Ectodermal cell (in vitro differentiated cells): ENCODE results near the gene PPP1R16B.
"Not testable (repeated sequence)": the region's sequence is repeated elsewhere in the genome, so short reads cannot be mapped to it uniquely, and the experiment has no call there.

ENCODE experiments used
- H3K27ac ChIP-seq: 2 replicates; pipeline ENCODE4 v1.7.0; 2013; ENCODE audit warnings: mild to moderate bottlenecking, low read depth, low read length; ENCODE audit not compliant: insufficient read depth, poor library complexity, severe bottlenecking
- H3K27me3 ChIP-seq: 2 replicates; pipeline ENCODE4 v1.7.0; 2013; ENCODE audit warnings: mild to moderate bottlenecking, low read length; ENCODE audit not compliant: insufficient read depth, control insufficient read depth, poor library complexity, severe bottlenecking
- H3K36me3 ChIP-seq: one replicate; pipeline ENCODE4 v1.7.0; 2013; ENCODE audit warnings: low read length; ENCODE audit not compliant: control insufficient read depth, insufficient read depth
- H3K4me1 ChIP-seq: one replicate; pipeline ENCODE4 v1.7.0; 2013; ENCODE audit warnings: low read length; ENCODE audit not compliant: control insufficient read depth, insufficient read depth
- H3K4me3 ChIP-seq: 2 replicates; pipeline ENCODE4 v1.7.0; 2013; ENCODE audit warnings: low read depth, low read length, control low read depth; ENCODE audit not compliant: insufficient read depth
- H3K9me3 ChIP-seq: 2 replicates; pipeline ENCODE4 v1.7.0; 2013; ENCODE audit warnings: mild to moderate bottlenecking, low read length, moderate library complexity; ENCODE audit not compliant: control insufficient read depth
- WGBS, 2 experiments: methylation state at CpG; one replicate each; pipeline ENCODE4 v1.1.7; 2013; ENCODE audit warnings: missing lambda C conversion rate in 2 of 2; 5-methylcytosine and 5-hydroxymethylcytosine counted together

PPP1R16B gene

GRCh38 chr20:38843346-38843745 is 37.8 kb downstream of the PPP1R16B start:
- H3K27ac ChIP-seq = no peak overlapping the region
- H3K36me3 ChIP-seq = no peaks in the 10 kb centered on the region
- no peaks in the 10 kb centered on the region for H3K27me3 ChIP-seq
- H3K9me3 ChIP-seq = no peaks in the 10 kb centered on the region
- 81% methylated on average over 3 of the region's 3 CpGs for WGBS, 2 experiments
- H3K4me3 ChIP-seq = no peak overlapping the region
- H3K4me1 ChIP-seq = no peaks in the 10 kb centered on the region

DNA sequence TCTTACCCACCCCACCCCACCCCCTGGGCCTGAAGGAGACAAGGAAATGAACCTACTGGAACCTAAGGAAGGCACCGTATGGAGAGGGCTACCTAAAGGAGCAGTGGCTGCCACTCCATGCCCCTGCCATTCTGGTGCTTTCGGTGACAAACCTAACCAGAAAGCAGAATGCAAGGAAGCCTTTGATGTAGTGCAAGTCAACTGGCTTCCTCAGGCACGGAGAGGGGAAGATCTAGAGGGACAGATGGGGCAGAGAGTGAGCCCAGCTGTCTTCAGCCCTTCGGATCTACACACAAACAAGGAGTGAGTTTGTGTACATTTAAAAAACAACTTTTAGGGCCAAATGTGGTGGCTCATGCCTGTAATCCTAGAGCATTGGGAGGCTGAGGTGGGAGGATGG is 39.5 kb downstream of the PPP1R16B start:
- no peaks in the 10 kb centered on the region for H3K4me1 ChIP-seq
- WGBS, 2 experiments = 90 to 93% methylated on average over 4 of the region's 4 CpGs

GRCh38 chr20:38847840-38848239 is 42.3 kb downstream of the PPP1R16B start:
- H3K36me3 ChIP-seq = no peaks in the 10 kb centered on the region
- no peaks in the 10 kb centered on the region for H3K27me3 ChIP-seq
- H3K9me3 ChIP-seq = no peaks in the 10 kb centered on the region
- no peak overlapping the region for H3K4me3 ChIP-seq
- 33 to 79% methylated on average over 1 of the region's 1 CpG for WGBS, 2 experiments
- no peak overlapping the region for H3K27ac ChIP-seq
- H3K4me1 ChIP-seq = no peaks in the 10 kb centered on the region

More for the DNA sequence above, 39.5 kb downstream of the PPP1R16B start:
- H3K4me3 ChIP-seq = no peak overlapping the region
- H3K27ac ChIP-seq = no peak overlapping the region
- H3K27me3 ChIP-seq = no peaks in the 10 kb centered on the region
- no peaks in the 10 kb centered on the region for H3K9me3 ChIP-seq
- H3K36me3 ChIP-seq = no peaks in the 10 kb centered on the region

- Histone ChIP-seq H3K4me1 (no peaks in the 10 kb centered on the region), H3K27me3 (no peaks in the 10 kb centered on the region), H3K4me3 (no peak overlapping the region), H3K36me3 (no peaks in the 10 kb centered on the region), H3K27ac (no peak overlapping the region), H3K9me3 (no peaks in the 10 kb centered on the region)
- WGBS, 2 experiments = 94 to 97% methylated on average over 8 of the region's 8 CpGs
These were observed 48.3 kb downstream of the PPP1R16B start for GRCh38 chr20:38853759-38854158.

DNA sequence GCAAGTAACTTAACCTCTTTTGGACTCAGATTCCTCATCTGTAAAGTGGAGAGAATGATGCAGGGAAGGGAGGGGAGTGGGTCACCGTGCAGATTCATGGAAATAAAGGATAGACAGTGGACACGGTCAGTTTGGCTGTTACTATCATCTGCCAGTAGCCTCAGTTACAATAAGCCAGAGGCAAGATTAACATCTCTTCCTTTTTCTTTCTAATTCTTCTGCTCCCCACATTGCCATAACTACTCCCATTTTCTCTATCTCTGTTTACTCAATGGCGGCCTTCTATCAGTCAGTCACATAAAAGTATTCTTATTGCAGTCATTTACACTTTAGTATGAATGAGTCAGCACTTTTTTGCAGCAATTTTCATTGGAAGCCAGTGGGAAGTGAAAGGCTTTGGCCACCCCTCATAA is 49.2 kb downstream of the PPP1R16B start:
- Histone ChIP-seq H3K27ac (no peak overlapping the region), H3K27me3 (no peaks in the 10 kb centered on the region), H3K9me3 (no peaks in the 10 kb centered on the region), H3K4me3 (no peak overlapping the region), H3K36me3 (no peaks in the 10 kb centered on the region), H3K4me1 (no peaks in the 10 kb centered on the region)
- 87 to 93% methylated on average over 3 of the region's 3 CpGs for WGBS, 2 experiments

GRCh38 chr20:38855356-38855755 is 49.9 kb downstream of the PPP1R16B start:
- Histone ChIP-seq H3K9me3 (no peaks in the 10 kb centered on the region), H3K27me3 (no peaks in the 10 kb centered on the region), H3K36me3 (no peaks in the 10 kb centered on the region), H3K27ac (no peak overlapping the region), H3K4me3 (no peak overlapping the region), H3K4me1 (no peaks in the 10 kb centered on the region)
- 89 to 92% methylated on average over 5 of the region's 5 CpGs for WGBS, 2 experiments

GRCh38 chr20:38856570-38856969 is 51.1 kb downstream of the PPP1R16B start:
- no peaks in the 10 kb centered on the region for H3K36me3 ChIP-seq
- no peaks in the 10 kb centered on the region for H3K4me1 ChIP-seq
- 94 to 99% methylated on average over 2 of the region's 2 CpGs for WGBS, 2 experiments

GRCh38 chr20:38857703-38858102 is 52.2 kb downstream of the PPP1R16B start:
- Histone ChIP-seq H3K27me3 (no peaks in the 10 kb centered on the region), H3K27ac (no peak overlapping the region), H3K9me3 (no peaks in the 10 kb centered on the region), H3K4me3 (no peak overlapping the region), H3K36me3 (no peaks in the 10 kb centered on the region), H3K4me1 (no peaks in the 10 kb centered on the region)
- WGBS, 2 experiments = 93% methylated on average over 7 of the region's 7 CpGs

More at GRCh38 chr20:38856570-38856969, 51.1 kb downstream of the PPP1R16B start:
- Histone ChIP-seq H3K9me3 (no peaks in the 10 kb centered on the region), H3K27ac (no peak overlapping the region), H3K27me3 (no peaks in the 10 kb centered on the region), H3K4me3 (no peak overlapping the region)

GRCh38 chr20:38859070-38859690 is 53.7 kb downstream of the PPP1R16B start:
- Histone ChIP-seq H3K36me3 (no peaks in the 10 kb centered on the region), H3K27ac (no peak overlapping the region), H3K4me1 (no peaks in the 10 kb centered on the region), H3K27me3 (no peaks in the 10 kb centered on the region), H3K9me3 (no peaks in the 10 kb centered on the region), H3K4me3 (no peak overlapping the region)
- 86 to 87% methylated on average over 7 to 8 of the region's 9 CpGs for WGBS, 2 experiments

DNA sequence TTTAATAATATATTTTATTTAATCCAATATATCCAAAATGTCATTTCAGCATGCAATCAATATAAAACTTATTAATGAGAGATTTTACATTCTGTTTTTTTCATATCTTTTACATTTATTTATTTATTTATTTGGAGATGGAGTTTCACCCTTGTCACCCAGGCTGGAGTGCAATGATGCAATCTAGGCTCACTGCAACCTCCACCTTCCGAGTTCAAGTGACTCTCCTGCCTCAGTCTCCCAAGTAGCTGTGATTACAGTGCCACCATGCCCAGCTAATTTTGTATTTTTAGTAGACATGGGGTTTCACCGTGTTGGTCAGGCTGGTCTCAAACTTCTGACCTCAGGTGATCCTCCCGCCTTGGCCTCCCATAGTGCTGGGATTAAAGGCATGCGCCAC is 54.4 kb downstream of the PPP1R16B start:
- 92 to 93% methylated on average over 4 of the region's 4 CpGs for whole genome bisulfite sequencing, 2 experiments
- not testable (repeated sequence) for H3K9me3 ChIP-seq, H3K27ac ChIP-seq, H3K27me3 ChIP-seq, H3K4me1 ChIP-seq, H3K4me3 ChIP-seq, H3K36me3 ChIP-seq

- no peaks in the 10 kb centered on the region for H3K36me3 ChIP-seq
- WGBS, 2 experiments = 75 to 80% methylated on average over 1 of the region's 1 CpG
- no peaks in the 10 kb centered on the region for H3K27me3 ChIP-seq
- H3K4me3 ChIP-seq = no peak overlapping the region
- H3K4me1 ChIP-seq = no peaks in the 10 kb centered on the region
- H3K27ac ChIP-seq = no peak overlapping the region
- no peaks in the 10 kb centered on the region for H3K9me3 ChIP-seq
These were observed 55.5 kb downstream of the PPP1R16B start for GRCh38 chr20:38861071-38861401.
